Heart left ventricle (tissue), 16 donors: ENCODE measurements around the gene LNPEP. TPM values are rescaled to one million over a fixed set of nuclear protein-coding genes. Genes with fewer than 3 reads are reported as not detected.

Source experiments
- ATAC-seq, 4 donors: fragments of 200-7000 bp; cut with Tn5 transposase; one replicate each; pipeline ENCODE4 v1.9.1; 2020 to 2022; ENCODE audit warnings: moderate library complexity in 4 of 4, mild to moderate bottlenecking in 3 of 4, moderate number of reproducible peaks in 1 of 4
- DNase-seq, 5 donors: peaks; one replicate each; pipeline ENCODE4 v3.0.0-alpha.2; 2020
- H3K27ac ChIP-seq, 12 donors: fragments of 200-600 bp; sonication (generic) in 4 of 12; one replicate each; pipeline versions ENCODE4 v1.5.0 to v1.8.0; 2016 to 2022; ENCODE audit warnings: mild to moderate bottlenecking in 2 of 12
- H3K27me3 ChIP-seq, 9 donors: fragments of 200-600 bp; sonication (generic) in 2 of 9; one replicate each; pipeline versions ENCODE4 v1.5.1 to v1.8.0; 2016 to 2022; ENCODE audit warnings: mild to moderate bottlenecking in 3 of 9
- H3K36me3 ChIP-seq, 9 donors: fragments of 200-600 bp; sonication (generic) in 2 of 9; one replicate each; pipeline versions ENCODE4 v1.5.0 to v1.8.0; 2018 to 2022; ENCODE audit warnings: mild to moderate bottlenecking in 2 of 9
- H3K4me1 ChIP-seq, 12 donors: fragments of 200-600 bp; sonication (generic) in 4 of 12; one replicate each; pipeline versions ENCODE4 v1.5.0 to v1.8.0; 2016 to 2022; ENCODE audit warnings: mild to moderate bottlenecking in 3 of 12
- H3K4me3 ChIP-seq, 12 donors: fragments of 200-600 bp; sonication (generic) in 4 of 12; one replicate each; pipeline versions ENCODE4 v1.5.0 to v1.8.0; 2017 to 2022; ENCODE audit warnings: mild to moderate bottlenecking in 9 of 12, moderate library complexity in 4 of 12
- H3K9me3 ChIP-seq, 12 donors: fragments of 200-600 bp; sonication (generic) in 4 of 12; one replicate each; pipeline versions ENCODE4 v1.5.0 to v1.8.0; 2016 to 2022; ENCODE audit warnings: mild to moderate bottlenecking in 1 of 12
- CTCF ChIP-seq, 12 donors: fragments of 200-600 bp; sonication (generic) in 4 of 12; IDR thresholded peaks; one replicate each; pipeline versions ENCODE4 v1.5.0 to v1.8.0; 2018 to 2022; ENCODE audit warnings: antibody characterized with exemption in 12 of 12, mild to moderate bottlenecking in 5 of 12
- POLR2A ChIP-seq, 2 donors: fragments of 450-650 bp; IDR thresholded peaks; one replicate each; pipeline ENCODE4 v1.6.1; 2017; ENCODE audit warnings: antibody characterized with exemption in 2 of 2, mild to moderate bottlenecking in 2 of 2, moderate library complexity in 2 of 2
- WGBS, 4 donors: extraction: QIAGEN DNeasy Blood & Tissue Kit in 2 of 4; methylation state at CpG; one replicate each; pipeline versions ENCODE4 v1.1.5 to v1.1.7; 2013 to 2018; 5-methylcytosine and 5-hydroxymethylcytosine counted together
- intact Hi-C, 10 donors: fragments of 100-400 bp; cut with DNase I; formaldehyde crosslinking; loops; one replicate each; pipeline versions ENCODE4 v1.11.1 to v1.14.2; 2022
- polyA plus RNA-seq, 2 donors: library from polyadenylated mRNA; stranded (reverse); fragments of 200-250 nt; gene quantifications; one replicate each; pipeline ENCODE4 v1.2.3, GENCODE V29; 2013
- total RNA-seq, 9 donors: library from RNA; depleted of rRNA in 2 of 9; stranded (reverse); fragments of >200 nt in 2 of 9; fragmentation: NEBNext Ultra II Directional in 3 of 9; extraction: Animal tissue kit (Norgen Biotek cat#: 25700) in 3 of 9; gene quantifications; one replicate each; pipeline versions ENCODE4 v1.1.0 to v1.2.4, GENCODE V29; 2016 to 2023
- donor health status: ischemic (EF 13 %, LVEDD 7.1; RV severe dilation, severe dysfunction).
- donor health status: healthy with polysubstance abuse.
- donor health status: DM: no; HTN: yes; CAD: no.
- donor health status: DM: no; HTN: no; CAD: no.
- donor health status: ischemic (EF 25% LVEDD 6.9; RV normal size, moderate dysfunction).
- donor health status: ischemic (EF 25% LVEDD 5.7; RV mildly dilated, moderate dysfunction).
- donor health status: healthy.
- donor health status: DM: yes; HTN: yes; CAD: no.
- donor health status: ischemic (EF 35%, LVEDD 5.7; RV mildly dilated, moderate dysfunction).
- donor health status: nonischemic (EF 11% LVEDD 7.7; RV severe dilation, severe dysfunction).
- donor health status: DM: yes; HTN: yes; CAD: no.
- donor health status: PGD.
- donor health status: ischemic (EF 29% LVEDD 5.4; RV normal size, mild dysfunction).
- donor health status: nonischemic (EF 23%, LVEDD 6.1; RV moderate dilation, normal function).

Gene LNPEP
- total and polyA plus RNA-seq, 11 donors, result 8.6 to 82.2 (median 53.1) TPM

DNA sequence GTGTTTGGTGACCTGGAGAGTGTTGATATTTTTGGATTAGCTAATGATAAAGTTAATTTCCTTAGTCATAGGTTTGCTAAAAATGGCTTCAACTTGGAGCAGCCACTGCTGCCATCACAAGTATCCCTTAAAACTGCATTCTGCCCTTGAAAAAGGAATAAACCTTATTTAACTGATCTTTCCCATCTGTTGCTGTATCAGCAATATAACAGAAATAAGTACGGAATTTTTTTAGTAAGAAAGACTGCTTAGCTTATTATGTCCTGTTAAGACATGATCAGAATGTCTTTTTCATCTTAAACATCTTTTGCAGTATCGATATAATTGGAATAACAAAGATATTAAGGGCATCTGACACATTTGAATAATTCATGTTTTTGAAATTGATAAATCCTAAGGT lies 75.7 kb downstream of the LNPEP start:
- ATAC-seq, result no peak
- whole genome bisulfite sequencing, 4 donors, result 93 to 98% (median 97%) methylated on average over 2 of the region's 2 CpGs
- TF ChIP-seq POLR2A (IDR thresholded peaks at IDR 0.05) (no peak), CTCF (IDR thresholded peaks at IDR 0.05) (no peak)
- peaks cover 0 to 19% (median 10%) of the 10 kb centered on the region in 12 donors for H3K4me1 ChIP-seq
- no peak overlapping the region for H3K27ac ChIP-seq
- intact Hi-C loops, result loop anchor here in 1 of 10 donors (10.0 kb wide), 1 partner anchor 247 kb away; no protein-coding TSS in a partner anchor
- H3K36me3 ChIP-seq, result peaks cover 0 to 66% (median 55%) of the 10 kb centered on the region in 9 donors
- H3K27me3 ChIP-seq, result no peaks in the 10 kb centered on the region
- no peaks in the 10 kb centered on the region for H3K9me3 ChIP-seq
- DNase-seq, result no peak
- no peak overlapping the region for H3K4me3 ChIP-seq

DNA sequence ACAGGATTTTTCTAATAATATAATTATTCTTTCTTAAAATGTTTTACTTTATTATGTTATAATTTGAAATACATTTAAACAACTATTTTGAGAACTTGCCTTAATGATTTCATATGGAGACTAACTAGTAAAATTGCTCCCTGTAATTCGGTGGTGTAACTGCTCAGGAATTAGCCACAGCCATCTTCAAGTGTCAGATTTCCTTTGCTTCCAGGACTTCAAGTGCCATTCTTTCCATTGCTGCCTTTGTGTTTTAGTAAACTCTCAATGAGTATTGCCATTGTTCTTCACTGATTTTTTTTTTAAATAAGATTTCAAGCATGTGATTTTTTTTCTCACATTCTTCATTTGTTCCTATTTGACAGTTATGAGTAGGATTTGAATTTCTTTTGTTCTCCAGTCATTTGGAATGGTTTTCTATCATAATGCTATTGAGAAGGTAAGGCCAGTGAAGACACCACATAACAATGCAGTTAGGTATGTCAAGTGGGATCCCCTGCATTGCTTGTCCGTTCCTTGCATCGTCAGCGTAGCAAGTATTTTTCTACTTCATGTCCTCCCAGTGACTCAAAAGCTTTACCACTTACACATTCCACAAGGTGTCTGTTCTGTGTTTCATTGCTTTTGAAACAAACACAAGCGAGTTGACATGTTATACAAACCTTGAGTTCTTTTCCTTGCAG lies 83.7 kb downstream of the LNPEP start:
- 79 to 87% (median 81%) methylated on average over 5 of the region's 5 CpGs for WGBS, 4 donors
- TF ChIP-seq POLR2A (IDR thresholded peaks at IDR 0.05) (no peak), CTCF (IDR thresholded peaks at IDR 0.05) (no peak)
- Histone ChIP-seq H3K27me3 (no peaks in the 10 kb centered on the region), H3K4me1 (no peaks in the 10 kb centered on the region), H3K36me3 (peaks cover 0 to 98% (median 86%) of the 10 kb centered on the region in 9 donors), H3K9me3 (no peaks in the 10 kb centered on the region), H3K27ac (peak overlapping the region in 1 of 12 donors; percentile 18), H3K4me3 (no peak overlapping the region)
- intact Hi-C loops, result loop anchor here in 1 of 10 donors (10.0 kb wide), 1 partner anchor 255 kb away; no protein-coding TSS in a partner anchor
- ATAC-seq (no peak), DNase-seq (no peak)

DNA sequence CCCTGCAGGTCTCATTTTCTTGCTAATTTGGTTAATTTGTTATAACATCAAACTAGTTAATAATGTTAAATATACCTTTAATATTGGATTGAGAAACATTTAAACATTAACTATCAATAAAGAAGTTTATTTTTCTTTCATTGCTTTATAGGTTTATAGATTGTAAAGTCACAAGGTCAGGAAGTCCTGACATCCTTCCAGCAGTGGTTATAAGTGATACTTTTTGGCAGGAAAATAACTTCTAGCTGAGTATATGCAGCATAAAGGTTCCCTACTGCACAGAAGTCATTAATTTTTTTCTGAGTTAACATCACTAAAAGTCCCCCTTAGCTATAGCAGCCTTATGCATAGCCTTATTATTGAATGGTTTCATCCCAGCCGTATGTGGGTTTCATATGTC lies 85.5 kb downstream of the LNPEP start:
- no peak overlapping the region for H3K4me3 ChIP-seq
- intact Hi-C loops, result no loop called here
- no peaks in the 10 kb centered on the region for H3K4me1 ChIP-seq
- WGBS, 4 donors, result 91 to 94% (median 92%) methylated on average over 1 of the region's 1 CpG
- TF ChIP-seq CTCF (IDR thresholded peaks at IDR 0.05) (no peak), POLR2A (IDR thresholded peaks at IDR 0.05) (no peak)
- H3K27me3 ChIP-seq, result no peaks in the 10 kb centered on the region
- H3K27ac ChIP-seq, result no peak overlapping the region
- DNase-seq (no peak), ATAC-seq (no peak)
- H3K36me3 ChIP-seq, result peaks cover 0 to 98% (median 86%) of the 10 kb centered on the region in 9 donors
- H3K9me3 ChIP-seq, result no peaks in the 10 kb centered on the region

DNA sequence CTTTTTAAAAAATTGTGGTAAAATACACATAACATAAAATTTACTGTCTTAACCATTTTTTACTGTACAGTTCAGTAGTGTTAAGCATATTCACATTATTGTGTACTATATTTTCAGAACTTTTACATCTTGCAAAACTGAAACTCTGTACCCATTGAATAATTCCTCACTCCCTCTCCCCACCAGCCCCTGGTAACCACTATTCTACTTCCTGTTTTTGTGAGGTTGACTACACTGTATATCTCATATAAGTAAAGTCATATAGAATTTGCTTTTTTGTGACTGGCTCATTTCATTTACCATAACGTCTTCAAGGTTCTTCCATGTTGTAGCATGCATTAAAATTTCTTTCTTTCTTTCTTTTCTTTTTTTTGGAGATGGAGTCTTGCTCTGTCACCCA lies 87.0 kb downstream of the LNPEP start:
- H3K27me3 ChIP-seq, result no peaks in the 10 kb centered on the region
- H3K4me3 ChIP-seq, result no peak overlapping the region
- H3K9me3 ChIP-seq, result no peaks in the 10 kb centered on the region
- no peak overlapping the region for H3K27ac ChIP-seq
- intact Hi-C loops, result no loop called here
- TF ChIP-seq CTCF (IDR thresholded peaks at IDR 0.05), result no peak
- TF ChIP-seq POLR2A (IDR thresholded peaks at IDR 0.05), result no peak
- 85 to 90% (median 85%) methylated on average over 1 of the region's 1 CpG for WGBS, 4 donors
- no peak for DNase-seq
- H3K36me3 ChIP-seq, result peaks cover 0 to 98% (median 86%) of the 10 kb centered on the region in 9 donors
- H3K4me1 ChIP-seq, result no peaks in the 10 kb centered on the region
- no peak for ATAC-seq
